DMS153 treated with DMSO at 0.1 percent for 48 hours (cell line): ENCODE measurements around the gene PCDHA3.
"Not testable (repeated sequence)": the region's sequence is repeated elsewhere in the genome, so short reads cannot be mapped to it uniquely, and the experiment has no call there.

Experiments
- DNase-seq: peaks from one replicate; lab custom pipeline; 2025; ENCODE audit not compliant: unreplicated experiment; lab: John Stamatoyannopoulos, UW

The PCDHA3 gene

DNA sequence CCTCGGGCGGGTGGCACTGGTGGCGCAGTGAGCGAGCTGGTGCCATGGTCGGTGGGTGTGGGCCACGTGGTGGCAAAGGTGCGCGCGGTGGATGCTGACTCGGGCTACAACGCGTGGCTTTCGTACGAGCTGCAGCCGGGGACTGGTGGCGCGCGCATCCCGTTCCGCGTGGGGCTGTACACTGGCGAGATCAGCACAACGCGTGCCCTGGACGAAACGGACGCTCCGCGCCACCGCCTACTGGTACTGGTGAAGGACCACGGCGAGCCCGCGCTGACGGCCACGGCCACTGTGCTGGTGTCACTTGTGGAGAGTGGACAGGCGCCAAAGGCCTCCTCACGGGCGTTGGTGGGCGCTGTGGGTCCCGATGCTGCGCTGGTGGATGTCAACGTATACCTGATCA is 8.0 kb downstream of the PCDHA3 start:
- DNase-seq: no peak

DNA sequence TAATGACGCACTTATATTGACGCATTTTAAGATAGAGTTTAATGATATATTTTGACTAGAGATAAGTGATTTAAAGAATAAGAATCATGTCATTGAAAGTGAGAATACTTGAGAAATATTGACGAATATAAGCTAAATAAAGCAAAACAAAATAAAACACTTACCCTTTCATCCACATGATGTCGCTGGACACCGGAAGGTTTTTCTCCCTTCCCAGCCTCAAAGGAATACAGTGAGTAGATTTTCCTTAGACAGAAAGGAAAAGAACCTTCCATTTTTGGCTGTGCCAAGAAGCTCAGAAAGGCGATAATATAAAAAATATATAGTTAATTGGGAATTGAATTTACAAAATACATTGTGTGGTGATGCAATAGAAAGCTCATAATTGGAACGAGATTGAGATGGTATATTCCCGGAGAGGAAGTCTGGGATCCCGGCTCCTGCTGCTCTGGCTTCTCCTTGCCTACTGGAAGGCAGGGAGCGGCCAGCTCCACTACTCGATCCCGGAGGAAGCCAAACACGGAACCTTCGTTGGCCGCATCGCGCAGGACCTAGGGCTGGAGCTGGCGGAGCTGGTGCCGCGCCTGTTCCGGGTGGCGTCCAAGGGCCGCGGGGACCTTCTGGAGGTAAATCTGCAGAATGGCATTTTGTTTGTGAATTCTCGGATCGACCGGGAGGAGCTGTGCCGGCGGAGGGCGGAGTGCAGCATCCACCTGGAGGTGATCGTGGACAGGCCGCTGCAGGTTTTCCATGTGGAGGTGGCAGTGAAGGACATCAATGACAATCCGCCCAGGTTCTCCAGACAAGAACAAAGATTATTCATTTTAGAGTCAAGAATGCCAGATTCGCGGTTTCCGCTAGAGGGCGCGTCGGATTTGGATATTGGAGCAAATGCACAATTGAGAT is 20.8 kb downstream of the PCDHA3 start, which contains the start of gene PCDHA5:
PCDHA5 (plus strand) TSS at position 239 of the 906 bp plus-strand sequence.
- no peak for DNase-seq

DNA sequence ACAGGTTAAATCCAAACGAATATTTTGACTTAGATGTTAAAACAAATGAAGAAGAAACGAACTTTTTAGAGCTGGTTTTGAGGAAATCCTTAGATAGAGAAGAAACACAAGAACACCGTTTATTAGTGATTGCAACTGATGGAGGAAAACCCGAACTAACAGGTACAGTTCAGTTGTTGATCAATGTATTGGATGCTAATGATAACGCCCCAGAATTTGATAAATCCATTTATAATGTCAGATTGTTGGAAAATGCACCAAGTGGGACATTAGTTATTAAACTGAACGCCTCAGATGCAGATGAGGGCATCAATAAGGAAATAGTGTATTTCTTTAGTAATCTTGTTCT is 21.4 kb downstream of the PCDHA3 start:
- no peak for DNase-seq

DNA sequence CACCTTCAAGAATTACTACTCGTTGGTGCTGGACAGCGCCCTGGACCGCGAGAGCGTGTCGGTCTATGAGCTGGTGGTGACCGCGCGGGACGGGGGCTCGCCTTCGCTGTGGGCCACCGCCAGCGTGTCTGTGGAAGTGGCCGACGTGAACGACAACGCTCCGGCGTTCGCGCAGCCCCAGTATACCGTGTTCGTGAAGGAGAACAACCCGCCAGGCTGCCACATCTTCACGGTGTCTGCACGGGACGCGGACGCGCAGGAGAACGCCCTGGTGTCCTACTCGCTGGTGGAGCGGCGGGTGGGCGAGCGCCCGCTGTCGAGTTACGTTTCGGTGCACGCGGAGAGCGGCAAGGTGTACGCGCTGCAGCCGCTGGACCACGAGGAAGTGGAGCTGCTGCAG is 22.1 kb downstream of the PCDHA3 start:
- DNase-seq: not testable (repeated sequence)

DNA sequence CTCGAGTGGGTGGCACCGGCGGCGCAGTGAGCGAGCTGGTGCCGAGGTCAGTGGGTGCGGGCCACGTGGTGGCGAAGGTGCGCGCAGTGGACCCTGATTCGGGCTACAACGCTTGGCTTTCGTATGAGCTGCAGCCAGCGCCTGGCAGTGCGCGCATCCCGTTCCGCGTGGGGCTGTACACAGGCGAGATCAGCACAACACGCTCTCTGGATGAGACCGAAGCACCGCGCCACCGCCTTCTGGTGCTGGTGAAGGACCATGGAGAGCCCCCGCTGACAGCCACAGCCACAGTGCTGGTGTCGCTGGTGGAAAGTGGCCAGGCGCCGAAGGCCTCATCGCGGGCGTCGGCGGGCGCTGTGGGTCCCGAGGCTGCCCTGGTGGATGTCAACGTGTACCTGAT is 22.6 kb downstream of the PCDHA3 start:
- no peak for DNase-seq

DNA sequence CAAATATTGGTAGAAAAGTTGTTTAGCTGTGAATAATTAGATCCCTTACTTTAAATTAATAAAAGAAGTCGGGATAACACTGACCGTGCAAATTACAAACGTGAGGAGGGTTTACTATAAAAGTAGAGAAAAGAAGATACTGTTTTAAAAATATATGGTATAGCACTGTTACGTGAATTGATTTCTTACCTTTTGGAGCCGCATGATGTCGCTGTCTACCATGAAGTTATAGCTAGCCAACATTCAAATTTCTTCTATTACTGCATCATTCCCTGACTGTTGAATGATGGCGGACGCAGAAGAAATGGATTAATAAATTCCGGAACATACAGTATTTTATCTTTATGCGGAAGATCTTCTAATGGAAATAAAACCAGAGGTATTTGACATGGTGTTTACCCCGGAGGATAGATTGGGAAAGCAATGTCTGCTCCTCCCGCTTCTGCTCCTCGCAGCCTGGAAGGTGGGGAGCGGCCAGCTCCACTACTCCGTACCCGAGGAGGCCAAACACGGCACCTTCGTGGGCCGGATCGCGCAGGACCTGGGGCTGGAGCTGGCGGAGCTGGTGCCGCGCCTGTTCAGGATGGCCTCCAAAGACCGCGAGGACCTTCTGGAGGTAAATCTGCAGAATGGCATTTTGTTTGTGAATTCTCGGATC is 27.0 kb downstream of the PCDHA3 start, which contains the start of gene PCDHA6:
PCDHA6 (plus strand) TSS at position 257 of the 658 bp plus-strand sequence; CDS start at position 389, 132 bp downstream.
- DNase-seq: no peak

DNA sequence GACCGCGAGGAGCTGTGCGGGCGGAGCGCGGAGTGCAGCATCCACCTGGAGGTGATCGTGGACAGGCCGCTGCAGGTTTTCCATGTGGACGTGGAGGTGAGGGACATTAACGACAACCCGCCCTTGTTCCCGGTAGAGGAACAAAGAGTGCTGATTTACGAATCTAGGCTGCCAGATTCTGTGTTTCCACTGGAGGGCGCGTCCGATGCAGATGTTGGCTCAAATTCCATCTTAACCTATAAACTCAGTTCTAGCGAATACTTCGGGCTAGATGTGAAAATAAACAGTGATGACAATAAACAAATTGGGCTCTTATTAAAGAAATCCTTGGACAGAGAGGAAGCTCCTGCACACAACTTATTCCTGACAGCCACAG is 27.5 kb downstream of the PCDHA3 start:
- no peak for DNase-seq

DNA sequence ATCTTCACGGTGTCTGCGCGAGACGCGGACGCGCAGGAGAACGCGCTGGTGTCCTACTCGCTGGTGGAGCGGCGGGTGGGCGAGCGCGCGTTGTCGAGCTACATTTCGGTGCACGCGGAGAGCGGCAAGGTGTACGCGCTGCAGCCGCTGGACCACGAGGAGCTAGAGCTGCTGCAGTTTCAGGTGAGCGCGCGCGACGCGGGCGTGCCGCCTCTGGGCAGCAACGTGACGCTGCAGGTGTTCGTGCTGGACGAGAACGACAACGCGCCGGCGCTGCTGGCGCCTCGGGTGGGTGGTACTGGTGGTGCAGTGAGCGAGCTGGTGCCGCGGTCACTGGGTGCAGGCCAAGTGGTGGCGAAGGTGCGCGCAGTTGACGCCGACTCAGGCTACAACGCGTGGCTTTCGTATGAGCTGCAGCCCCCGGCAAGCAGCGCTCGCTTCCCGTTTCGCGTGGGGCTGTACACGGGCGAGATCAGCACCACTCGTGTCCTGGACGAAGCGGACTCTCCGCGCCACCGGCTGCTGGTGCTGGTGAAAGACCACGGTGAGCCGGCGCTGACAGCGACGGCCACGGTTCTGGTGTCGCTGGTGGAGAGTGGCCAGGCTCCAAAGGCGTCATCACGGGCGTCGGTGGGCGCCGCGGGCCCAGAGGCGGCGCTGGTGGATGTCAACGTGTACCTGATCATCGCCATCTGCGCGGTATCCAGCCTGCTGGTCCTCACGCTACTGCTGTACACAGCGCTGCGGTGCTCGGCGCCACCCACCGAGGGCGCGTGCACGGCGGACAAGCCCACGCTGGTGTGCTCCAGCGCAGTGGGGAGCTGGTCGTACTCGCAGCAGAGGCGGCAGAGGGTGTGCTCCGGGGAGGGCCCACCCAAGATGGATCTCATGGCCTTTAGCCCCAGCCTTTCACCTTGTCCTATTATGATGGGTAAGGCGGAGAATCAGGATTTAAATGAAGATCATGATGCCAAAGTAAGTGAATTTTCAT is 28.9 kb downstream of the PCDHA3 start:
- DNase-seq: not testable (repeated sequence)

DNA sequence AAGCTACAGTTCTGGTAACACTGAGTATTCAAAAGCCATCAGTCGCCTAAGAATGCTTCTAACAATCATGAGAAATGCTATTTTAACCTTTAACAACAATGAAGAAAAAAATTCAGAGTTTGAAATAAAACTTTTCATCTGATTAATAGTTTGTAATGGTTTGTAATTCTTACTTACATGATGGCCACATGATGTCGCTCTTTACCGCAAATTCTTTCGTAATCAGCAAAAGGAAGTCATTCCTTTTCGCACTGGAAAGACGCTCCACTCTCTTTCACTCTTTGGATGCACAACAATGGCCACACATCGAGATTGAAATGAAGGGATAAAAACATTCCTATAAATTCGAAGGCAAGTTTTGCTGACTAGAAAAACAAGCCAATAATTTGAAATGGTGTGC is 33.1 kb downstream of the PCDHA3 start, which contains the start of gene PCDHA7:
PCDHA7 (plus strand) TSS at position 277 of the 400 bp plus-strand sequence; CDS start at position 392, 115 bp downstream.
- DNase-seq: no peak

DNA sequence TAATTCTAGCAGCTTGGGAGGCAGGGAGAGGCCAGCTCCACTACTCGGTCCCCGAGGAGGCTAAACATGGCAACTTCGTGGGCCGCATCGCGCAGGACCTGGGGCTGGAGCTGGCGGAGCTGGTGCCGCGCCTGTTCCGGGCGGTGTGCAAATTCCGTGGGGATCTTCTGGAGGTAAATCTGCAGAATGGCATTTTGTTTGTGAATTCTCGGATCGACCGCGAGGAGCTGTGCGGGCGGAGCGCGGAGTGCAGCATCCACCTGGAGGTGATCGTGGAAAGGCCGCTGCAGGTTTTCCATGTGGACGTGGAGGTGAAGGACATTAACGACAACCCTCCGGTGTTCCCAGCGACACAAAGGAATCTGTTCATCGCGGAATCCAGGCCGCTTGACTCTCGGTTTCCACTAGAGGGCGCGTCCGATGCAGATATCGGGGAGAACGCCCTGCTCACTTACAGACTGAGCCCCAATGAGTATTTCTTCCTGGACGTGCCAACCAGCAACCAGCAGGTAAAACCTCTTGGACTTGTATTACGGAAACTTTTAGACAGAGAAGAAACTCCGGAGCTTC is 33.7 kb downstream of the PCDHA3 start:
- DNase-seq: not testable (repeated sequence)

DNA sequence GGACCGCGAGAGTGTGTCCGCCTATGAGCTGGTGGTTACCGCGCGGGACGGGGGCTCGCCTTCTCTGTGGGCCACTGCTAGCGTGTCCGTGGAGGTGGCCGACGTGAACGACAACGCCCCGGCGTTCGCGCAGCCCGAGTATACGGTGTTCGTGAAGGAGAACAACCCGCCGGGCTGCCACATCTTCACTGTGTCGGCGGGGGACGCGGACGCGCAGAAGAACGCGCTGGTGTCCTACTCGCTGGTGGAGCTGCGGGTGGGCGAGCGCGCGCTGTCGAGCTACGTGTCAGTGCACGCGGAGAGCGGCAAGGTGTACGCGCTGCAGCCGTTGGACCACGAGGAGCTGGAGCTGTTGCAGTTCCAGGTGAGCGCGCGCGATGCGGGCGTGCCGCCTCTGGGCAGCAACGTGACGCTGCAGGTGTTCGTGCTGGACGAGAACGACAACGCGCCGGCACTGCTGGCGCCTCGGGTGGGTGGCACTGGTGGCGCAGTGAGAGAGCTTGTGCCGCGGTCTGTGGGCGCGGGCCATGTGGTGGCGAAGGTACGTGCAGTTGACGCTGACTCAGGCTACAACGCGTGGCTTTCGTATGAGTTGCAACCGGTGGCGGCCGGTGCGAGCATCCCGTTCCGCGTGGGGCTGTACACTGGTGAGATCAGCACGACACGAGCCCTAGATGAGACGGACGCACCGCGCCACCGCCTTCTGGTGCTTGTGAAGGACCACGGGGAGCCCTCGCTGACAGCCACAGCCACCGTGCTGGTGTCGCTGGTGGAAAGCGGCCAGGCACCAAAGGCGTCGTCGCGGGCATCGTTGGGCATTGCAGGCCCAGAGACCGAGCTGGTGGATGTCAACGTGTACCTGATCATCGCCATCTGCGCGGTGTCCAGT is 35.0 kb downstream of the PCDHA3 start:
- DNase-seq: no peak

DNA sequence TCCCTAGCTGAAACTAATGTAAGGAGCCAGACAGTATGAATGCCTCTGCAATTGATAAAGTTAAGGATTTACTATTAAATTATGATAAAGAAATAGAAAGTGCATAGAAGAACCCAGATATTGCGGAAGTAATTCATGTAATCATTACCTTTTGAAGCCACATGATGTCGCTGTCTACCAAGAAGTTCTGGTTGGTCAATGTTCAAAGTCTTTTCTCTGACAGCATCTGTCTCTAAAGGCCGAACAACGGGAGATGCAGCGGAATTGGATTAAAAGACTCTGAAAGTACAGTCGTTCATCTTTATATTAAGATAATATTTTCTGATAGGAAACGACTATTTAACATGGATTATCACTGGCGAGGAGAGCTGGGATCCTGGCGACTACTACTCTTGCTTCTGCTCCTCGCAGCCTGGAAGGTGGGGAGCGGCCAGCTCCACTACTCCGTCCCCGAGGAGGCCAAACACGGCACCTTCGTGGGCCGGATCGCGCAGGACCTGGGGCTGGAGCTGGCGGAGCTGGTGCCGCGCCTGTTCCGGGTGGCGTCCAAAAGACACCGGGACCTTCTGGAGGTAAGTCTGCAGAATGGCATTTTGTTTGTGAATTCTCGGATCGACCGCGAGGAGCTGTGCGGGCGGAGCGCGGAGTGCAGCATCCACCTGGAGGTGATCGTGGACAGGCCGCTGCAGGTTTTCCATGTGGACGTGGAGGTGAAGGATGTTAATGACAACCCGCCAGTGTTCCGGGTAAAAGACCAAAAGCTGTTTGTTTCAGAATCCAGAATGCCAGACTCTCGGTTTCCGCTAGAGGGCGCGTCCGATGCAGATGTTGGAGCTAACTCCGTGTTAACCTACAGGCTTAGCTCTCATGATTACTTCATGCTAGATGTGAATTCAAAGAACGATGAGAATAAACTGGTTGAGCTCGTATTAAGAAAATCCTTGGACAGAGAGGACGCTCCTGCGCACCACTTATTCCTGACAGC is 40.4 kb downstream of the PCDHA3 start, which contains the start of gene PCDHA8:
PCDHA8 (plus strand) TSS at position 210 of the 985 bp plus-strand sequence; CDS start at position 345, 135 bp downstream.
- no peak for DNase-seq

DNA sequence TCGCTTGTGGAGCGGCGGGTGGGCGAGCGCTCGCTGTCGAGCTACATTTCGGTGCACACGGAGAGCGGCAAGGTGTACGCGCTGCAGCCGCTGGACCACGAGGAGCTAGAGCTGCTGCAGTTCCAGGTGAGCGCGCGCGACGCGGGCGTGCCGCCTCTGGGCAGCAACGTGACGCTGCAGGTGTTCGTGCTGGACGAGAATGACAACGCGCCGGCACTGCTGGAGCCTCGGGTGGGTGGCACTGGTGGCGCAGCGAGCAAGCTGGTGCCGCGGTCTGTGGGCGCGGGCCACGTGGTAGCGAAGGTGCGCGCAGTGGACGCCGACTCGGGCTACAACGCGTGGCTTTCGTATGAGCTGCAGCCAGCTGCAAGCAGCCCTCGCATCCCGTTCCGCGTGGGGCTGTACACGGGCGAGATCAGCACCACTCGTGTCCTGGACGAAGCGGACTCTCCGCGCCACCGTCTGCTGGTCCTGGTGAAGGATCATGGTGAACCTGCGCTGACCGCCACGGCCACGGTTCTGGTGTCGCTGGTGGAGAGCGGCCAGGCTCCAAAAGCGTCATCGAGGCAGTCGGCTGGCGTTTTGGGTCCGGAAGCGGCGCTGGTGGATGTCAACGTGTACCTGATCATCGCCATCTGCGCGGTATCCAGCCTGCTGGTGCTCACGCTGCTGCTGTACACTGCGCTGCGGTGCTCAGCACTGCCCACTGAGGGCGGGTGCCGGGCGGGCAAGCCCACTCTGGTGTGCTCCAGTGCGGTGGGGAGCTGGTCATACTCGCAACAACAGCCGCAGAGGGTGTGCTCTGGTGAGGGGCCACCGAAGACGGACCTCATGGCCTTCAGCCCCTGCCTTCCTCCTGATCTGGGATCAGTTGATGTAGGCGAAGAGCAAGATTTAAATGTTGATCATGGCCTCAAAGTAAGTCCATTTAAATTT is 42.2 kb downstream of the PCDHA3 start:
- no peak for DNase-seq

DNA sequence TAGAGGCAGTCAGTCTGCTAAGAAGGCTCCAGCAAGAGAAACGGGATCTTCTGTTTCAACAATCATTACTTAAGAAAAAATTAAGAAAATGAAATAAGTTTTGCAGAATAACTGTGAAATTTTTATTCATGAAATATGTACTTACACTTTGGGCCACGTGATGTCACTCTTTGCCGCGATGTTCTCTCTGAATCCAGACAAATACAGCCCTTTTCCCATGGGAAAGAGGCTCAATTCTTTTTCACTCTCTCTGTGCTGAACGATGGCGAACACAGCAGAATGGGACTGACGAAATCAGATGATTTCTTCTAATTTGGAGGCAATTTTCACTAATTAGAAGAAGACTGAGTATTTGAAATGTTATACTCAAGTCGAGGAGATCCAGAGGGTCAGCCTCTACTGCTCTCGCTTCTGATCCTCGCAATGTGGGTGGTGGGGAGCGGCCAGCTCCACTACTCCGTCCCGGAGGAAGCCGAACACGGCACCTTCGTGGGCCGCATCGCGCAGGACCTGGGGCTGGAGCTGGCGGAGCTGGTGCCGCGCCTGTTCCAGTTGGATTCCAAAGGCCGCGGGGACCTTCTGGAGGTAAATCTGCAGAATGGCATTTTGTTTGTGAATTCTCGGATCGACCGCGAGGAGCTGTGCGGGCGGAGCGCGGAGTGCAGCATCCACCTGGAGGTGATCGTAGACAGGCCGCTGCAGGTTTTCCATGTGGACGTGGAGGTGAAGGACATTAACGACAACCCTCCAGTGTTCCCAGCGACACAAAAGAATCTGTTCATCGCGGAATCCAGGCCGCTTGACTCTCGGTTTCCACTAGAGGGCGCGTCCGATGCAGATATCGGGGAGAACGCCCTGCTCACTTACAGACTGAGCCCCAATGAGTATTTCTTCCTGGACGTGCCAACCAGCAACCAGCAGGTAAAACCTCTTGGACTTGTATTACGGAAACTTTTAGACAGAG is 47.6 kb downstream of the PCDHA3 start, which contains the start of gene PCDHA9:
PCDHA9 (plus strand) TSS at position 244 of the 964 bp plus-strand sequence; CDS start at position 358, 114 bp downstream.
- not testable (repeated sequence) for DNase-seq

DNA sequence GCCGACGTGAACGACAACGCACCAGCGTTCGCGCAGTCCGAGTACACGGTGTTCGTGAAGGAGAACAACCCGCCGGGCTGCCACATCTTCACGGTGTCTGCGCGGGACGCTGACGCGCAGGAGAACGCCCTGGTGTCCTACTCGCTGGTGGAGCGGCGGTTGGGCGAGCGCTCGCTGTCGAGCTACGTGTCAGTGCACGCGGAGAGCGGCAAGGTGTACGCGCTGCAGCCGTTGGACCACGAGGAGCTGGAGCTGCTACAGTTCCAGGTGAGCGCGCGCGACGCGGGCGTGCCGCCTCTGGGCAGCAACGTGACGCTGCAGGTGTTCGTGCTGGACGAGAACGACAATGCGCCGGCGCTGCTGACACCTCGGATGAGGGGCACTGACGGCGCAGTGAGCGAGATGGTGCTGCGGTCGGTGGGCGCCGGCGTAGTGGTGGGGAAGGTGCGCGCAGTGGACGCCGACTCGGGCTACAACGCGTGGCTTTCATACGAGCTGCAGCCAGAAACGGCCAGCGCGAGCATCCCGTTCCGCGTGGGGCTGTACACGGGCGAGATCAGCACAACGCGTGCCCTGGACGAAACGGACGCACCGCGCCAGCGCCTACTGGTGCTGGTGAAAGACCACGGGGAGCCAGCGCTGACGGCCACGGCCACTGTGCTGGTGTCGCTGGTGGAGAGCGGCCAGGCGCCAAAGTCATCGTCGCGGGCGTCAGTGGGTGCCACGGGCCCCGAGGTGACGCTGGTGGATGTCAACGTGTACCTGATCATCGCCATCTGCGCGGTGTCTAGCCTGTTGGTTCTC is 49.2 kb downstream of the PCDHA3 start:
- DNase-seq: not testable (repeated sequence)
